OCI-LY1 (cell line): ENCODE results near the gene TFF3.

Experiments used
- EZH2 ChIP-seq: fragments of 200-600 bp; sonication (generic), shearing (Covaris generic); IDR thresholded peaks from 2 replicates; pipeline ENCODE4 v1.8.0; 2017; ENCODE audit warnings: borderline replicate concordance, mixed run types, mild to moderate bottlenecking, antibody characterized with exemption, low read length, moderate library complexity, mixed read lengths
- TF ChIP-seq, protein P1 (sequence below): fragments of 200-600 bp; sonication (generic), shearing (Covaris generic); IDR thresholded peaks from 2 replicates; pipeline ENCODE4 v1.5.1; 2017; ENCODE audit warnings: mild to moderate bottlenecking, antibody characterized with exemption, low read length, moderate library complexity, mixed read lengths

- no peak for TF ChIP-seq EZH2
- TF ChIP-seq, protein P1, sequence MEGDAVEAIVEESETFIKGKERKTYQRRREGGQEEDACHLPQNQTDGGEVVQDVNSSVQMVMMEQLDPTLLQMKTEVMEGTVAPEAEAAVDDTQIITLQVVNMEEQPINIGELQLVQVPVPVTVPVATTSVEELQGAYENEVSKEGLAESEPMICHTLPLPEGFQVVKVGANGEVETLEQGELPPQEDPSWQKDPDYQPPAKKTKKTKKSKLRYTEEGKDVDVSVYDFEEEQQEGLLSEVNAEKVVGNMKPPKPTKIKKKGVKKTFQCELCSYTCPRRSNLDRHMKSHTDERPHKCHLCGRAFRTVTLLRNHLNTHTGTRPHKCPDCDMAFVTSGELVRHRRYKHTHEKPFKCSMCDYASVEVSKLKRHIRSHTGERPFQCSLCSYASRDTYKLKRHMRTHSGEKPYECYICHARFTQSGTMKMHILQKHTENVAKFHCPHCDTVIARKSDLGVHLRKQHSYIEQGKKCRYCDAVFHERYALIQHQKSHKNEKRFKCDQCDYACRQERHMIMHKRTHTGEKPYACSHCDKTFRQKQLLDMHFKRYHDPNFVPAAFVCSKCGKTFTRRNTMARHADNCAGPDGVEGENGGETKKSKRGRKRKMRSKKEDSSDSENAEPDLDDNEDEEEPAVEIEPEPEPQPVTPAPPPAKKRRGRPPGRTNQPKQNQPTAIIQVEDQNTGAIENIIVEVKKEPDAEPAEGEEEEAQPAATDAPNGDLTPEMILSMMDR: no peak
These were observed 20.8 kb upstream of the TFF3 start for GRCh38 chr21:42336054-42336453.
